DMS79 (cell line): ENCODE measurements around the gene AGBL4.
"Not testable (repeated sequence)": the region's sequence is repeated elsewhere in the genome, so short reads cannot be mapped to it uniquely, and the experiment has no call there.

Experiments used
- DNase-seq: peaks from one replicate; lab custom pipeline; 2025; lab: John Stamatoyannopoulos, UW

The AGBL4 gene

GRCh38 chr1:49306507-49307070 is 717.2 kb downstream of the AGBL4 start:
- no peak for DNase-seq

- not testable (repeated sequence) for DNase-seq
Measured at GRCh38 chr1:49302400-49302799, 721.4 kb downstream of the AGBL4 start.

GRCh38 chr1:49298304-49298703 is 725.5 kb downstream of the AGBL4 start:
- DNase-seq: no peak

GRCh38 chr1:49297783-49298182 is 726.0 kb downstream of the AGBL4 start:
- DNase-seq: no peak

- no peak for DNase-seq
Measured at GRCh38 chr1:49294539-49294938, 729.2 kb downstream of the AGBL4 start.

- no peak for DNase-seq
Measured at GRCh38 chr1:49293016-49293415, 730.7 kb downstream of the AGBL4 start.

- not testable (repeated sequence) for DNase-seq
Measured at GRCh38 chr1:49257211-49258049, 766.3 kb downstream of the AGBL4 start.

- no peak for DNase-seq
Measured at GRCh38 chr1:49252917-49253316, 770.8 kb downstream of the AGBL4 start.

GRCh38 chr1:49251019-49251784 is 772.6 kb downstream of the AGBL4 start:
- no peak for DNase-seq

- DNase-seq: peak; percentile 65
Measured at GRCh38 chr1:49240709-49241221, 783.0 kb downstream of the AGBL4 start.

- DNase-seq: no peak
Measured at GRCh38 chr1:49234988-49235387, 788.8 kb downstream of the AGBL4 start.

- no peak for DNase-seq
Measured at GRCh38 chr1:49229555-49229954, 794.2 kb downstream of the AGBL4 start.

- no peak for DNase-seq
Measured at GRCh38 chr1:49226758-49227157, 797.0 kb downstream of the AGBL4 start.

GRCh38 chr1:49225464-49225863 is 798.3 kb downstream of the AGBL4 start:
- DNase-seq: no peak

GRCh38 chr1:49213301-49213700 is 810.5 kb downstream of the AGBL4 start:
- DNase-seq: no peak

GRCh38 chr1:49208712-49209111 is 815.0 kb downstream of the AGBL4 start:
- DNase-seq: no peak

- DNase-seq: no peak
Measured at GRCh38 chr1:49204720-49205119, 819.0 kb downstream of the AGBL4 start.

GRCh38 chr1:49200738-49201137 is 823.0 kb downstream of the AGBL4 start:
- DNase-seq: no peak

GRCh38 chr1:49199564-49199963 is 824.2 kb downstream of the AGBL4 start:
- DNase-seq: no peak

GRCh38 chr1:49197081-49197480 is 826.7 kb downstream of the AGBL4 start:
- no peak for DNase-seq

GRCh38 chr1:49190138-49190537 is 833.6 kb downstream of the AGBL4 start:
- DNase-seq: no peak

GRCh38 chr1:49187056-49187455 is 836.7 kb downstream of the AGBL4 start:
- DNase-seq: no peak
